ENCODE measurements around the gene CKMT2. TPM values are rescaled to one million over a fixed set of nuclear protein-coding genes. Genes with fewer than 3 reads are reported as not detected.

CKMT2 gene
- total RNA-seq, 4 donors from 2014 or later = 5.2 to 17.0 (median 8.4) TPM

- ATAC-seq (ENCODE audit: low FRiP score) = no peak
- TF ChIP-seq, protein P1, sequence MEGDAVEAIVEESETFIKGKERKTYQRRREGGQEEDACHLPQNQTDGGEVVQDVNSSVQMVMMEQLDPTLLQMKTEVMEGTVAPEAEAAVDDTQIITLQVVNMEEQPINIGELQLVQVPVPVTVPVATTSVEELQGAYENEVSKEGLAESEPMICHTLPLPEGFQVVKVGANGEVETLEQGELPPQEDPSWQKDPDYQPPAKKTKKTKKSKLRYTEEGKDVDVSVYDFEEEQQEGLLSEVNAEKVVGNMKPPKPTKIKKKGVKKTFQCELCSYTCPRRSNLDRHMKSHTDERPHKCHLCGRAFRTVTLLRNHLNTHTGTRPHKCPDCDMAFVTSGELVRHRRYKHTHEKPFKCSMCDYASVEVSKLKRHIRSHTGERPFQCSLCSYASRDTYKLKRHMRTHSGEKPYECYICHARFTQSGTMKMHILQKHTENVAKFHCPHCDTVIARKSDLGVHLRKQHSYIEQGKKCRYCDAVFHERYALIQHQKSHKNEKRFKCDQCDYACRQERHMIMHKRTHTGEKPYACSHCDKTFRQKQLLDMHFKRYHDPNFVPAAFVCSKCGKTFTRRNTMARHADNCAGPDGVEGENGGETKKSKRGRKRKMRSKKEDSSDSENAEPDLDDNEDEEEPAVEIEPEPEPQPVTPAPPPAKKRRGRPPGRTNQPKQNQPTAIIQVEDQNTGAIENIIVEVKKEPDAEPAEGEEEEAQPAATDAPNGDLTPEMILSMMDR (IDR thresholded peaks at IDR 0.05) = no peak
These were observed 28.9 kb upstream of the CKMT2 start for GRCh38 chr5:81204205-81204604.

GRCh38 chr5:81205058-81205457 lies 28.1 kb upstream of the CKMT2 start:
- no peak for DNase-seq (ENCODE audit: low spot score)
- TF ChIP-seq, protein P1 (IDR thresholded peaks at IDR 0.05) = no peak
- ATAC-seq (ENCODE audit: low FRiP score) = no peak

More at GRCh38 chr5:81204205-81204604, 28.9 kb upstream of the CKMT2 start:
- no peak for DNase-seq (ENCODE audit: low spot score)

DNA sequence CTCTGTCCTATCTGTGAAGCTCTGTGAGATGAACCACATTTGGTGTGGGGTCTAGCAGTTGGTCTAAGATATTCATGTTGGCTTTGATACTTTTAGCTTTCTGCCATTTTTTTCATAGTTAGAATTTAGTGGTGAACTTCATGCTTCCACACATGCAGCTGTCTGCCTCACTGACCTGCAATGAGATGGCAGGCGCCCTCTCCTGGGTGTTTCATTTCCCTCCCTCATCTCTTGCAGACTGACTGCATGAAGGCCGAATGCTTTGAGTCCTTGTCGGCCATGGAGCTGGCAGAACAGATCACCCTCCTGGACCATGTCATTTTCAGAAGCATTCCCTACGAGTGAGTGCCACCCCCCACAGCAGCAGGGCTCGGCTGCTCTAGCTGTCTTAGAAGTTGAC lies 26.1 kb upstream of the CKMT2 start:
- ATAC-seq (ENCODE audit: low FRiP score) (no peak), DNase-seq (ENCODE audit: low spot score) (no peak)
- TF ChIP-seq, protein P1 (IDR thresholded peaks at IDR 0.05) = no peak

GRCh38 chr5:81208904-81209303 lies 24.2 kb upstream of the CKMT2 start:
- TF ChIP-seq, protein P1 (IDR thresholded peaks at IDR 0.05) = no peak
- ATAC-seq (ENCODE audit: low FRiP score) = no peak
- DNase-seq (ENCODE audit: low spot score) = no peak

DNA sequence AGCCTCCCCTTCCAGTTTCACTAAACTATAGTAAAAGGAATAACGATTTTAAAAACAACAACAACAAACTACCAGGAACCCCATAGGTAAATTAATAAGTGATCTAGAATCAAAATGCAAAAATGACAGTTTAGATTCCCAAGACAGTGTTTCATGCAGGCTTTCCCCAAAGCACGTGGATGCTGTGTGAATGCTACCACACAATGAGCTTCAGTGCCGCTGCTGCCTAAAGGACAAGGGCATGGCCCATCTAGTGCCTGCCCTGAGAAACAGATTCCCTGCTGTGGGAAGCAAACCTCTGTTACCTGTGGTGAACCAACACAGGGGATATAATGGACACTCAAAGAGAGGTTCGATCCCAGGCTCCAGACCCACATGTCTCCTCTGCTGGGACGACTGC lies 23.7 kb upstream of the CKMT2 start:
- DNase-seq (ENCODE audit: low spot score) (no peak), ATAC-seq (ENCODE audit: low FRiP score) (no peak)
- TF ChIP-seq, protein P1 (IDR thresholded peaks at IDR 0.05) = no peak

DNA sequence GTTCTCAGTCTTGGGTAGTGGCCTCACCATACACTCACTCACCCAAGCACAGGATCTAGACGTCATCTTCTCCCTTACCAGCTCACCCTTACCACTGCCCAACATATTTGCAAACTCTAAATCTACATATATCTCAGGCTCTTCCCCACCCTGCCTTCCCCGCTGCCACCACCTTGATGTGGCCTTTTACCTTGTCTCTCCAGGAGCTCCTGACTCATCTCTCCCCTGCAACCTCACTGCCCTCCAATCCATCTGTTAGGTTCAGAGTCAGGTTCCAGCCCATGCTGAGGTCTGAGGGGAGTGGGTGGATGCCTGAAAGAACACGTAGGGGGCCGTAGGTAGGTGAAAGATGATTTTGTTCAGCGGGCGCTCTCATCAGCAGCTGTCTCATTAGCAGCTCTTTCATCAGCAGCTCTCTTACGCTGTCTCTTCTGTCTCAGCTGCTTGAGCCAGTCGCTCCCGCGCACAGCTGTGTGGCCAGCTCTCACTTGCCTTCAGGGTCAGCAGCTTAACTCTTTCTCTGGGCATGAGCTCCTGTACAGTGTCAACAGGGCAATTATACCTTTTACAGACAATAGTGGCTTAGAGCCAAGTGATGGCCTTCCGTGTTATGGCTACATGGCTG lies 23.1 kb upstream of the CKMT2 start:
- TF ChIP-seq, protein P1 (IDR thresholded peaks at IDR 0.05) = no peak
- DNase-seq (ENCODE audit: low spot score) (no peak), ATAC-seq (ENCODE audit: low FRiP score) (no peak)

DNA sequence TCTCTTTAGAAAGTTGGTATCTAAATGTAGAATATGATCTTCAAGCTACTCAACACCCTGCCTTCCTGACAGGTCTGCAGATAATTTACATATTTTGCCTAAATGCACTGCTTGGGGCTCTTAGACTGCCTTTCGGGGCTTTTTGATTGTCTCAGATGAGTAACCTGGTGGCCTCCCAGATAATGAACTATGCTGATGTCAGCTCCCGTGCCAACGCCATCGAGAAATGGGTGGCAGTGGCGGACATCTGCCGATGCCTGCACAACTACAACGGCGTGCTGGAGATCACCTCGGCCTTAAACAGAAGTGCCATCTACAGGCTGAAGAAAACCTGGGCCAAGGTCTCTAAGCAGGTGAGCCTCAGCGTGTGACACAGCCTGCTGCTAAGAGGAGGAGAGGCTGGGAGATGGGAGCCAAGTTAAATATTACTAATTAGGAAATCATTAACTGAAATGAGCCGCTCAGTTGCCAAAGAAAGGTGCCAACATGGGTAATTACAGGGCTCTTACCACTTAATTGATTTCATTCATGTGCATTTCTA lies 20.8 kb upstream of the CKMT2 start:
- no peak for ATAC-seq (ENCODE audit: low FRiP score)
- TF ChIP-seq, protein P1 (IDR thresholded peaks at IDR 0.05) = no peak
- DNase-seq (ENCODE audit: low spot score) = no peak
